NOMO-1 (cell line): Measurements from ENCODE around the gene SLC7A8.

ENCODE experiments used
- DNase-seq, 2 experiments: peaks; one replicate each; lab custom pipeline; 2025; ENCODE audit not compliant: unreplicated experiment in 2 of 2; lab: John Stamatoyannopoulos, UW

SLC7A8 gene

GRCh38 chr14:23101213-23101970 lies 82.1 kb downstream of the SLC7A8 start:
- no peak for DNase-seq

- no peak for DNase-seq
Observed at GRCh38 chr14:23099212-23099861, 84.1 kb downstream of the SLC7A8 start.

DNA sequence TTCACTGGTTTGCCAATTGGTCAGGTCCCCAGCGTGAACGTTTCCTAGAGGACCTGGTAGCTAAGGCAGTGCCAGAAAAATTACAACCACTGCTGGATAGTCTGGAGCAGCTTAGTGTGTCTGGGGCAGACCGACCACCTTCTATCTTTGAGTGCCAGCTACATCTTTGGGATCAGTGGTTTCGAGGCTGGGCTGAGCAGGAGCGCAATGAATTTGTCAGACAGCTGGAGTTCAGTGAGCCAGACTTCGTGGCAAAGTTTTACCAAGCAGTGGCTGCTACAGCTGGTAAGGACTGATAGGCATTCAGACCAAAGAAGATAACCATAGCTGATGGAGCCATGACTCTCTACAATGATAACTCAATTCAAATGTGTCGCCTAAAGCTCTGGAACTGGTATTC lies 85.7 kb downstream of the SLC7A8 start:
- DNase-seq: no peak

- no peak for DNase-seq
Observed at GRCh38 chr14:23095196-23096108, 88.0 kb downstream of the SLC7A8 start, which contains the start of gene C14orf119. TSS of gene C14orf119 (plus strand) at chr14:23095505. CDS start at chr14:23097659, 2,154 bp downstream.

- DNase-seq: no peak
Observed at GRCh38 chr14:23094666-23095195, 88.7 kb downstream of the SLC7A8 start, which contains the start of gene ACIN1. TSS of gene ACIN1 (minus strand) at chr14:23095136. CDS start at chr14:23095112, 24 bp downstream.

DNA sequence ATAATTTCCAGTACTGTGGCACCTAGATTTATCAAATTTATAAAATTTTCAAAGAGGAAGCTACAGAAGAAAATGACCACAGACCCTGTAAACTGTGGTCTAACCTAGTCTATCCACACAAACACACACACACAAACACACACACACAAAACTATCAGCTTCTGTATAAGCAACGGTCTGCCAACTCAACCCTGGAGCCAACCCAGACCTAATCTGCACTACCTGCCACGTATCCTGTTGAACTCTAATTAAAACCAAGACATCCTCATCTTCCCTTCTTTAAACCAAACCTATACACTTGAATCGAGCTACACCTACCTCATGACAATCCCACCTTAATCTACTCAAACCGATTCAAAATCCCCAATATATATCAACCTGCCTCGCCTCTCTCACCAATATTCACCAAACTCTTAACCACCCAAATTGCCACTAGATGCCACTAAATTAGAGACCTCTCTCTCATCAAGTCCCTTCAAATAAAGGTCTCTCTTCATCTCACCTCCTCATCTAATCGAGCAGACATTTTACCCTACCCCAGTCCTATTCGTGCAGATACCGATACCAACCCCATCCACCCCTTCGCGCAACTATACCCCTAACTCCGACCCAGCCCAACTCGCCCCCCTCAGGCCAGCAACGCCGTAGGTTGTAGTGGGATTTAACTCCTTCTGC lies 89.3 kb downstream of the SLC7A8 start:
- no peak for DNase-seq

DNA sequence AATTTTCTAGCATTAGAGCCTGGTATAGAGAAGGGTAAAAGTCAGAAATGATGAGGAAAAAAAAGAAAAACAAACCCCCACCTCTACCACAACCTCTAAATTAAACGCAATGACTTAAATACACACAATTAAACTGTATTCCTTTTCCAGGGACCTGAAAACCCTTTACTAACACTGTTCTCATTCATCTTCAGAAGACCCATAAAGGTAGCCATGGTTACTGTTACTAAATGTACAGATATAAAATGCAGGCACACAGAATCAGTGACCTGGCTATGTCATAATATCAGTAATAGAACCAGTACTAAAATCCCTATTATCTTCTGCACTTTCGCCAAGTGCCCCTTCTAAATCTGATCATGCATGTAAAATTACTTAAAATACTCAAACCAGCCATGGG lies 89.9 kb downstream of the SLC7A8 start:
- no peak for DNase-seq

GRCh38 chr14:23093104-23093503 lies 90.4 kb downstream of the SLC7A8 start:
- no peak for DNase-seq

DNA sequence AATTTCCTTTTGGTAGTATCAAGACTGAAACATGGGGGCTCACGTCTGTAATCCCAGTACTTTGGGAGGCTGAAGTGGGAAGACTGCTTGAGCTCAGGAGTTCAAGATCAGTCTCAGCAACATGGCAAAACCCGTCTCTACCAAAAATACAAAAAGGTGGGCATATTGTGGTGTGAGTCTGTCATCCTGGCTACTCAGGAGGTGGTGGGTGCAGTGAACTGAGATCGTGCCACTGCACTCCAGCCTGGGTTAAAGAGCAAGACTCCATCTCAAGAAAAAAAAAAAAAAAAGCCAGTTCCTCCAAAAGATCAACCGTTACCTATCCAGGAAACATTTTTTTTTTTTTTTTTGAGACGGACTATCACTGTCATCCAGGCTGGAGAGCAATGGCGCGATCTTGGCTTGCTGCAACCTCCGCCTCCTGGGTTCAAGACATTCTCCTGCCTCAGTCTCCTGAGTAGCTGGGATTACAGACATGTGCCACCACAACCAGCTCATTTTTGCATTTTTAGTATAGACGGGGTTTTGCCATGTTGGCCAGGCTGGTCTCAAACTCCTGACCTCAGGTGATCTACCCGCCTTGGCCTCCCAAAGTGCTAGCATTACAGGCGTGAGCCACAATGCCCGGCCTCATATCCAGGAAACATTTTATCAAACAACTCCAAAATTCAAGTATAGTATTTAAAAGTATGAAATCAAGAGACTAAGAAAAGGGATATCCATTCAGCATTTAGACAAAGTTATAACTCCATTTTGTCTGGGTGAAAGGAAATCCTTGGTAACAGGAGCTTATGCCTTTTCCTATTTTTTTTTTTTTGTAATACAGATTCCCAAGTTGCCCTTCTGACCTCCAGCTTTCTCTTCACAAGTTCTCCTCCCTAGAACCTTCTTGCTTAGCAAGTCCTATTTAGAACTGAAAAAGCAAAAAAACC lies 91.9 kb downstream of the SLC7A8 start:
- DNase-seq: no peak

DNA sequence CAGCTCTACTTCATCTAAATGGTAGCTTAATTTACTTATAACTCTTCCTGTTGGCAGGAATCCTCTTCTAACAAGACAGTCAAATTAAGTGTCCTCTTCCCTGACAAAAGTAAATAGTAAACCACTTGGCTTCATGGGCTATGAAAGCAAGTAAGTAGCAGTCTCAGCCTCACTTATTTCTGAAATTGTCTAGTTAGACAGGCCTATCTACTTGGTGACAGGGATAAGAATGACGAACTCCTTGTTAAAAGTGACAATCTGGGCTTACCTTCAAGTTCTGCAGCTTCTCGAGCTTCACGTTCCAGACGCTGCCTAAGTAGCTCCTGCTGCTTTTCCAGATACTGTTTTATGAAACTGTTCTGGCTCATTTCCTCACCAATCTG lies 93.2 kb downstream of the SLC7A8 start:
- DNase-seq: no peak

DNA sequence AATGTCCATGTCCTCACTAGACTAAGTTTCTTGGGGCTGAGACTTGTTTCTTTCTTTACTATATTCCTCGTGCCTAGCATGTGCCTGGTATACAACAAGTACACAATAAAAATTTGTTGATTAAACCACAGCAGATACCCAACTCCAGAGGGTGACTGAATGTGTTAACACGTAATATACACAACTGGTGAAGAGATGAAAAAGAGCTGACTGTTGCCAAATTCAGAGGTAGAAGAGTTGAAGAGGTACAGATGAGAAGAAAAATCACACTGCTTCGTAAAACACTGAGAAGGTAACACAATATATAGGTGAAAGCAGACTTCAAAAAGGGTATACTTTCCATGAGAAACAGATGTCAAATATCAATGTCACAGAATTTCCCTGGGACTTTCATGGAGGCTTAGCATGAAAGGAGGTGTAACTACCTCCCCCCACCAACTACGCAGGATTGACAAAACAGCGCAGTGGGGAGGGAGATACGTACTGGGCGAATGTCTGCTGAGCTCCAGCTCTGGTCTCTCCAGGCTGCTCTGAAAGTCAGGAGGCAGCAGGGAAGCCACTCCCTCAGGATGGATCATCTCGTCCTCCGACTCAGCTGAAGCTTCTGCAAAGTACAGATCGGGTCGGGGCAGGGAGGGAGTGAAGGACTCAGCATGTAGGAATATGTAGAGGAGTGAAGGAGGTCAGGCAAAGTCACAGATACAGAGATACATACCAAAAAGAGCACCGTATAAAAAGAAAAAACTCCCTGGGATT lies 93.8 kb downstream of the SLC7A8 start:
- no peak for DNase-seq

GRCh38 chr14:23086565-23086964 lies 96.9 kb downstream of the SLC7A8 start:
- DNase-seq: no peak

DNA sequence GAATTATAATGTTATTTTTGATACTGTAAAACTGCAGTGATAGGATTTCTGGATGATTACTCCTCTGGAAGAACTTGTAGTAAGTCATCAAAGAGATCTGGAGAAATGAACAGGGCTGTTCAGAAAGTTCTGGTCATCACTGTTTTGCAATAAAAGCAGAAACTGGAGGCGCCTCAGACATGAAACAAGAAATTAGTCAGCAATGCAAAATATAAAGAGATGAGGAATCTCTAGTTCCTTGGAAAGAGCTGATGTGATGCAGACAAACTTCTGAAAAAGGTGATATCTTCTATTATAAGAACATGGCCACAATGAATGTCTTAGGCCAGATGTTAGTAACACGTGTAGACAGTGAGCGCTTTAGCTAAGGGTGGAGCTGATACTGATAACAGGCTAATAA lies 98.0 kb downstream of the SLC7A8 start:
- DNase-seq: no peak

GRCh38 chr14:23080474-23080873 lies 103.0 kb downstream of the SLC7A8 start:
- no peak for DNase-seq

GRCh38 chr14:23079716-23080115 lies 103.7 kb downstream of the SLC7A8 start:
- no peak for DNase-seq

DNA sequence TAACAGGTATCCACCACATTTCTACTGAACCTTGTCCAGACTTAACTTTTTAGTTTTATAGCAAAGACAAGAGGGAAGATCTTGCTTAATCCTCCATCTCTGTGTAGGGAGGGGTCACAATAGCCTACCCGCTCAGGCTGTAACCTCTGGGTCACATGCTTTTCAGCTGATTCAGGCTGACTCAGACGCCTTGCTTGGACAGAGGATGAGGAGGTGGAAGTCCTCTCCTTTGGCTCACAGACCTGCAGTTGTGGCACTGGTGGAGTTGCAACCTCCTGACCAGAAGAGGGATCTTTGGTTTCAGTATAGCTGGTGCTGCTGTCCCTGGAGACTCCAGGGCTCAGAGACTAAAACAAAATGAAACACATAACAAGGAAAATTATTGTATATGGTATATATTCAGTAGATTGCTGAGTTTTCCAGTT lies 104.8 kb downstream of the SLC7A8 start:
- no peak for DNase-seq

GRCh38 chr14:23077962-23078361 lies 105.5 kb downstream of the SLC7A8 start:
- DNase-seq: no peak

GRCh38 chr14:23076785-23077408 lies 106.6 kb downstream of the SLC7A8 start:
- no peak for DNase-seq
